Dedifferentiated amniotic fluid mesenchymal stem cell (primary cell): ENCODE results near the gene CLMN.

ENCODE experiments used
- DNase-seq: peaks from one replicate; pipeline ENCODE4 v3.0.0-alpha.2; 2016; ENCODE audit errors: extremely low spot score

Gene CLMN

GRCh38 chr14:95263527-95264231 is 56.0 kb downstream of the CLMN start:
- DNase-seq, result no peak

DNA sequence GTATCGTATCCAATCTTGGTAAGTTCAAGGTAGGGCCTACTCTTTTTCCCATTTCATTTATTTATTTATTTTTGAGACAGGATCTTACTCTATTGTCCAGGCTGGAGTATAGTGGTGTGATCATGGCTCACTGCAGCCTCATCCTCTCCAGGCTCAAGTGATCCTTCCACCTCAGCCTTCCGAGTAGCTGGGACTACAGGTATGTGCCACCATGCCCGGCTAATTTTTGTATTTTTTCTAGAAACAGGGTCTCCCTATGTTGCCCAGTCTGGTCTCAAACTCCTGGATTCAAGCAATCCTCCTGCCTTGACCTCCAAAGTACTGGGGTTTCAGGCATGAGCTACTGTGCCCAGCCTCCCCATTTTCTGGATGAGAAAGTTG is 57.2 kb downstream of the CLMN start:
- no peak for DNase-seq

- no peak for DNase-seq
Observed at GRCh38 chr14:95261616-95262510, 57.8 kb downstream of the CLMN start.

DNA sequence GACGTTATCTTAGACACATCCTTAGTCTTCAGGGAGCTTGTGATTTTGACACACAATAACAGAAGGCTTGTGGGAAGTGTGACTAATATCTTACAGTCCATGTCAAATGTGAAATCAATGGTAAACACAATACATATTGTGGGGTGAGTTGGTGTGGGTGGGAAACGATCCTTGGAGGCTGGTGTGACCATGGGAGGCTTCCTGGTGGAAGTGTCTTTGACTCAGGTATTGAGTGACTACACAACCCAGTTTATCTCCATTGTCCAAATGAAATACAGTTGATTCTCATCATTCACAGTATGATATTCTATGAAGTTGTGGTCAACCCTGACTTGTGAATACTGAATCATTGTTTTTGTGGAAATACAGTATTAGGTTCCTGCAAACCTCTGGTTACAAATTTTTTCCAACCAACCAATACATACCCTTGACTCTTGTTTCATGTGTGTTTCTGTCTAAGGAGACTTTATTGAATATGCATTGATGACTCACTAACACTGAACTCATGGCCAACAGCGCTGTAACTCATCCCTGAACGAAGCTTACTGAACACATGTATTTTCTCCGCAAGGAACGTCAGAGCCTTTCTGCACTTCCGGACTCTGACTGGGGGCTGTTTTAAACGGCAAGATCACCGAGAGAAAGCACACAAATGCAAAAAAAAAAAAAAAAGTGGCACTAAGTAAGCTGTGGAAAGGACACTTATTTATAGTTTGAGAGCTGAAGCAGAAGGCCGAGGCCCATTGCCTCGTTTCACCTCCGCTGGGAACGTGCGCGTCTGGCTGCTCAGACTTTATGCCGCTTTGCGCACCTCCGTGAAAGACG is 59.0 kb downstream of the CLMN start:
- DNase-seq, result no peak

- no peak for DNase-seq
Observed at GRCh38 chr14:95258754-95259593, 60.7 kb downstream of the CLMN start.

GRCh38 chr14:95258156-95258555 is 61.6 kb downstream of the CLMN start:
- DNase-seq, result no peak

DNA sequence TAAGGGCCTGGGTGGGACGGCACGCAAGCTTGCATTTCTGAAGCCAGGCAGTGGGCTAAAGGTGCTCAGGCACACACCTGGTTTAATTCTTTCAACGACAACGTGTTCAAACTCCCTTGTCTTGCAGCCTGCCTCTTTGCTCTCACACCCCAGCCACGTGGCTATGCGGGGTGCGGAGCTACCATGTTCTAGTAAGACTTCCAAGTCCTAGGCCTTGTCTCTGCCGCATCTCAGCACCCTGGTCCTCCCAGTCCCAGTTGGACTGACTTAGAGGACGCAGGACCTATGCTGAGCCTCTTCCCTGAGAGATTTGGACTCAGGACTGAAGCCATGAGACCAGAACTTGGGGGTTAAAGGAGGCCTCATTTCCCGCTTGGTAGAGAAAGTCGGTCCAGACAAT is 62.2 kb downstream of the CLMN start:
- DNase-seq, result no peak

DNA sequence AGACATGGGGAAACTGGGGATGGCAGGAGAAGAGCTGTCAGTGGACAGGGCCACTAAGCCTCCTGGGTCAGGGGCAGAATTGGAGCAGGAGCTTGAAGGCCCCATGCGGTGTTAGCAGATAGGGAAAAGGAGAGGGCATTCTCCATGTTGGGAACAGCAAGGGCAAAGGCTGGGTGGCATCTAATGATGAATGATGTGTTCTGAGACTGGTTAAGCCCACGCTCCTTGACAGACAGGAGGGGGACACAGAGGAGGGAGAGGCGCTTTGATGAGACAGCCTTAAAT is 63.0 kb downstream of the CLMN start:
- no peak for DNase-seq

GRCh38 chr14:95256002-95256775 is 63.5 kb downstream of the CLMN start:
- DNase-seq, result no peak

DNA sequence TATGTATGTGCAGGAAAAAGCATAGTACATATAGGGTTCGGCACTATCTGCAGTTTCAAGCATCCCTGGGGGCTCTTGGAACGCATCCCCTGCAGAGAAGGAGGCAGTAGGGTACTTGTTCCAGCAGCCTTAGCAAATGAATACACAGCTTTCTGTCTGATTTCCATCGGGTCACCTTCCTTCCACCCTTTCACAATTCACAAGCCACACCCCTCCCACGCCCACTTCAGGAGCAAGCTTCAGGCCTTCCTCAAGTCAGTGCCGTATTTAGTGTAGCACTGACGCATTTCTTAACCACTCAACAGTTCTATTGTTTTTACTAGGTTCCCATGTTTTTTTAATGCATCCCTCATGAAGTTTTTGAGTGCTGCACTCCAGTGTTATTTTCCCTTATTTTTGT is 64.2 kb downstream of the CLMN start:
- DNase-seq, result no peak

GRCh38 chr14:95255013-95255412 is 64.7 kb downstream of the CLMN start:
- DNase-seq, result no peak

DNA sequence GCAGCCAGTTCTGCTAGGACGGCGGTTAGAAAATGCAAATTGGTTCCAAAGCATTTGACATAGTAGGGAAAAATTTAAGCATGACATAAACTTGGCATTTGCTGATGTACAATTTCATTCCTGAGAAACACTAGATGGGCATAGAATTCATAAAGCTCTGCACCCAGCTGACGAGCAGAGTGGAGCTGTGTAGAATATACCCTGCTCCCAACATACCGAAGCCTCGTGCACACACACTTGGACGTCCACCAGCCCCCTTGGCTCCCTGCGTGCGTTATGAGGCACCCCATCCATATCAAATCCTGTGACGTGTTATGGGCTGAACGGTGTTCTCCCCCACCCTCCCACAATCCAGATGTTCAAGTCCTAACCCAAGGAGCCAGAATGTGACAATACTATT is 65.4 kb downstream of the CLMN start:
- DNase-seq, result no peak

DNA sequence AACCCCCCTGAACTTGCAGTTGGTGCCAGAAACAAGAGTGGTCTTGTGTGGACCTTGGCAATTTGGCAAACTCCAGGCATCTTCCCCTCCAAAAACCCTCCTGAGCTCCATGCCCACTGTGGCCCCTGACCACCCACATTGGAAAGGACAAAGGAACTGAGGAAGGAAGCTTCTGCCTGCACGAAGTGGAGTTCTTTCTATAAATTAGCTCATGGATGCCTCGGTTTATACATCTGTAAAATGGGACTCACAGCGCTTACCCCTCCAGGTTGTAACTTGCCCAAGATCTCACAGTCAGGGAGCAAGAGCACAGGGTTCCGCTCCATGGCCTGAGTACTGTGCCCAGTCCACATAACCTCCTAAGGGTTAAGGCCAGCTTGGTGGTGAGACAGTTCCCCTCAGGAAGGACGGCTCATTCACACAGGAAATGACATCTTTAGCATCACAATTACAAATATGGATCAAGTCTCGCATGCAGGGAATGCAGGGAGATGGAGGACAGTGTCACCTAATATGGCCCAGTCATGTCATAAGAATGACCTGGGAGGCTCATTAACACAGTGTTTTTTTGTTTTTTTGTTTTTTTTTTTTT is 66.6 kb downstream of the CLMN start:
- no peak for DNase-seq

DNA sequence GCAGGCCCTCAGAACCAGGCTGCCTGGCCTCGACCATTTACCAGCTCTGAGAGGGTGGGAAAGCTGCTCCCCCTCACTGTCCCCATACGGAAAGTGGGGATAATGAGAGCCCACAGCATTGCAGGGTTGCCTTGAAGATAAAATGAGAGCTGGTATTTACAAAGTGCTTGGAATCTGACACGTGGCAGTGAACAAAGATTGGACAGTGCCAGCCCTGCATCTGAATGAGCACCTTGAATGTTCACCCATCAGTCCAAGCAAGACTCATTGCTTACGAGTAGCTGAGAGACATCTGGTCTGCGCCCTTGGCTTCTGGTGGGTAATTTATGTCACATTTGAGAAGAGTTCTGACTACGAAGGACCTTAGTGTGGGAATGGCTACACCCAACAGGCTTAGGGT is 67.5 kb downstream of the CLMN start:
- DNase-seq, result no peak

- DNase-seq, result no peak
Observed at GRCh38 chr14:95250936-95251335, 68.8 kb downstream of the CLMN start.

DNA sequence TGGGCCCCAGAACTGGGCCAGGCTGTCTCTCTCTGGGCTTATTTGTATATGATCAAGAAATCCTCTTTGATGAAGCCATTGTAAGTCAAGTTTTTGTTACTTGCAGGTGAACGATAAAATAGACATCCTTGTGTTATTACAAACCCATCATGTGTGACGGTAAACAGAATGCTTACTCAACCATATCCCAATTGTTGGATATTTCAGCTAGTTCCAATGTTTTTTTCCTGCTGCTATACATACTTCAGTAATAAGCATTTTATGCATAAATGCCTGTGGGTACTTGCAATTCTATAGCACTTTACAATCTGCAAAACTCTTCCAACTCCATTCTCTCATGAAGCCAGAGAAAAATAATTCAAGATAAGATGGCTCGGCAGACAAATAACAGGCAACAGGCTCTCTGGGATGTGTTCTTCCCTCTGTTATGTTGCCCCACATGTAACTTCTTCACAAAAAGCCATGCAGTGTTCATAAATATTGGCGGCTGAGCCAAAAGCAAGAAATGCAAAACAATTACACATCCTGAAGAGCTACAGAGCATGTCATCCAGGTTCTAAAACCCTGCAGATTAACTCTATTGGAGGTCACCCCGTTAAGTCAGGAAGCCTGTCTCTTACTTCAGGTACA is 69.5 kb downstream of the CLMN start:
- DNase-seq, result no peak

- DNase-seq, result no peak
Observed at GRCh38 chr14:95248432-95248831, 71.3 kb downstream of the CLMN start.

DNA sequence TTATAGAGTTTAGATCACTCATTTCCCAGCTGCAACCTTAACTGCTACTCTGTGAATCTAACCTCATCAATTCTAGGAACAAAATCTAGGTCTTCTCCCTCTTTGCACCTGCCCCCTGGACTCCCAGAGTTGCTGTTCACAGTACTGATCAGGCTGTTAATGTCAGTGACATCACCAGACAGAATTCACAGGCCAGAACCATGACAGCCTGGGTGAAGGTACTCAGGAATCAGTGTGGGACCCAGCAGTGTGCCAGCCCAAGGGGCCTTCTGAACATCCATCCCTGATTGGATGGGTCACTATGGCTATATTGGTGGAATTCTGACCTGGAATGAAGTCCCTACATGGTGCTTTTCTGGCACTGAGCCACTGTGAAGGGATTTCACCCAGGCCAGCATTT is 72.8 kb downstream of the CLMN start:
- no peak for DNase-seq

DNA sequence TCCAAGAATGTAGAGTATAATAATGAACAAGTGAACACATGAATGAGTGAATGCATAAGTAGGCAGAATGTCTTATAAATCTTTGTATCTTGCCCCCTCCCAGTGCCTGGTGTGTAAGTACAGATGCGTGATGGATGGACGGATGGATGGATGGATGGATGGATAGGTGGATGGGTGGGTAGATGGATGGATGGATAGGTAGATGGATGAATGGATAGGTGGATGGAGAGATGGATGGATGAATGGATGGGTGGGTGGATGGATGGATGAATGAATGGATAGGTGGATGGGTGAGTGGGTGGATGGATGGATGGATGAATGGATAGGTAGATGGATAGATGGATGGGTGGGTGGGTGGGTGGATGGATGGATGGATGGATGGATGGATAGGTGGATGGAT is 74.4 kb downstream of the CLMN start:
- no peak for DNase-seq

DNA sequence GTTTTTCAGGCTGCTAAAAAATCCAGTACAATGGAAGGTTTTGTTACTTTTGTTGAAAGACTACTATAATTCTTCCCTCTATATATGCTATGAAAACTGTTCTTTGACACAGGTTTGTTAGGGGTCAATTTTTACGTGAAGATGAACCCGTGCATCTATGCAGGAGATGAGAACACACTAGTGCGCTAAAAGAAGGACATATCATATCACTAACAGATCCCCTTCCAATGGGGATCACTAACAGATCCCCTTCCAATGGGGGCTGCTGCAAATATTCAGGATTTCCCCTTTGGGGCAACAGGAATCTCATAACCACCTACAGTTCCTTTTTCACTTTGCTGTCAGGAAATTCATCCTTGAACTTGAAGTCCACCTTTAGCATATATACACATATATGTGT is 75.1 kb downstream of the CLMN start:
- DNase-seq, result no peak
